ENCODE results near the gene NEK6.

GRCh38 chr9:124268248-124268647, 10.5 kb downstream of the NEK6 start:
- TF ChIP-seq POLR2A (IDR thresholded peaks at IDR 0.05; ENCODE audit: low read length), result no peak
- TF ChIP-seq GATA1 (IDR thresholded peaks at IDR 0.05; ENCODE audit: low read depth, low read length), result no peak
